WERI-Rb-1 (cell line): Measurements from ENCODE around the gene ADAMTS4.

ENCODE experiments used
- DNase-seq: peaks from one replicate; pipeline ENCODE4 v3.0.0-alpha.2; 2020
- H3K27ac ChIP-seq: fragments of 250-450 bp; sonication (Bioruptor Pico); 2 replicates; pipeline ENCODE4 v1.5.1; 2020; ENCODE audit warnings: mild to moderate bottlenecking, moderate library complexity
- H3K27me3 ChIP-seq: fragments of 250-450 bp; sonication (Bioruptor Pico); 2 replicates; pipeline ENCODE4 v1.5.1; 2021; ENCODE audit warnings: mild to moderate bottlenecking, low read depth, moderate library complexity; ENCODE audit not compliant: insufficient read depth, severe bottlenecking
- H3K36me3 ChIP-seq: fragments of 250-450 bp; sonication (Bioruptor Pico); 2 replicates; pipeline ENCODE4 v1.5.1; 2020; ENCODE audit warnings: mild to moderate bottlenecking, moderate library complexity
- H3K4me3 ChIP-seq: 2 replicates; pipeline ENCODE4 v1.5.1; 2011; ENCODE audit warnings: low read depth, mild to moderate bottlenecking, control low read depth, low read length
- H3K9me3 ChIP-seq: fragments of 250-450 bp; sonication (Bioruptor Pico); 2 replicates; pipeline ENCODE4 v1.5.1; 2021; ENCODE audit warnings: mild to moderate bottlenecking, moderate library complexity; ENCODE audit not compliant: severe bottlenecking
- TF ChIP-seq, protein P1 (sequence below): IDR thresholded peaks from 2 replicates; pipeline ENCODE4 v1.5.1; 2011; ENCODE audit warnings: low read depth, mild to moderate bottlenecking, control low read depth, inconsistent platforms, low read length

ADAMTS4 gene

DNA sequence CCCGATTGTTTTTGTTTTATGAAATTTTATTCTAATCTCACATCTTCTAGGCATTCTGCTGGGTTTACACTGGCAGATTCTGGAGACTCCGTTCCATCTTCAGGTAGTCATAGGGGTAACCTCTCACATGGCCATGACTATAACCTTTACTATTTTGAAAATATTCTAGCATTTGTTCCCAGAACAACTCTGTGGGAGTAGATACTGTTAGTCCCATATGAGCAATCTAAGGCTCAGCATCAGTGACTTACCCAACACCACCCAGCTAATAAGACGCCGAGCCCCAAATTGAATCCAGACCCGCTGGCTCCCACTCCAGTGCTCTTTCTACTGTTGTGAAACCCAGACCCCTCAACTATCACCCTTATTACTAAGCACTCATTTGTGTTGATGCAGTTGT lies 9.8 kb downstream of the ADAMTS4 start:
- no peaks in the 10 kb centered on the region for H3K27me3 ChIP-seq
- TF ChIP-seq, protein P1, sequence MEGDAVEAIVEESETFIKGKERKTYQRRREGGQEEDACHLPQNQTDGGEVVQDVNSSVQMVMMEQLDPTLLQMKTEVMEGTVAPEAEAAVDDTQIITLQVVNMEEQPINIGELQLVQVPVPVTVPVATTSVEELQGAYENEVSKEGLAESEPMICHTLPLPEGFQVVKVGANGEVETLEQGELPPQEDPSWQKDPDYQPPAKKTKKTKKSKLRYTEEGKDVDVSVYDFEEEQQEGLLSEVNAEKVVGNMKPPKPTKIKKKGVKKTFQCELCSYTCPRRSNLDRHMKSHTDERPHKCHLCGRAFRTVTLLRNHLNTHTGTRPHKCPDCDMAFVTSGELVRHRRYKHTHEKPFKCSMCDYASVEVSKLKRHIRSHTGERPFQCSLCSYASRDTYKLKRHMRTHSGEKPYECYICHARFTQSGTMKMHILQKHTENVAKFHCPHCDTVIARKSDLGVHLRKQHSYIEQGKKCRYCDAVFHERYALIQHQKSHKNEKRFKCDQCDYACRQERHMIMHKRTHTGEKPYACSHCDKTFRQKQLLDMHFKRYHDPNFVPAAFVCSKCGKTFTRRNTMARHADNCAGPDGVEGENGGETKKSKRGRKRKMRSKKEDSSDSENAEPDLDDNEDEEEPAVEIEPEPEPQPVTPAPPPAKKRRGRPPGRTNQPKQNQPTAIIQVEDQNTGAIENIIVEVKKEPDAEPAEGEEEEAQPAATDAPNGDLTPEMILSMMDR: no peak
- no peak overlapping the region for H3K27ac ChIP-seq
- no peaks in the 10 kb centered on the region for H3K9me3 ChIP-seq
- no peak for DNase-seq
- peaks cover 26% of the 10 kb centered on the region for H3K36me3 ChIP-seq
- no peak overlapping the region for H3K4me3 ChIP-seq

DNA sequence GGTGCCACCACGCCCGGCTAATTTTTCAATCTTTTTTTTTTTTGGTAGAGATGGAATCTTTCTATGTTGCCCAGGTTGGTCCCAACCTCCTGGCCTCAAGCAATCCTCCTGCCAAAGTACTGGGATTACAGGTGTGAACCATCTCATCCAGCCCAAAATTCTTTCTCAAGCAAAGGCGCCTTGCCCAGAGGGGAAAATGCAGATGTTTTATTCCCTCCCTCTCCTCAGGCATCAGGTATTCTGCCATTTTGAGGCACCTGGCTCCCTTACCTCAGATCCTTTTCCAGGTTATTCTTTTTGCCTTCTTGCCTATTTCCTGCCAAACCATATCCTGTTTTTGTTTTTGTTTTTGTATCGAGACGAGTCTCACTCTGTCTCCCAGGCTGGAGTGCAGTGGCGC lies 10.5 kb downstream of the ADAMTS4 start:
- H3K27ac ChIP-seq: no peak overlapping the region
- TF ChIP-seq, protein P1: no peak
- H3K36me3 ChIP-seq: peaks cover 24% of the 10 kb centered on the region
- no peak for DNase-seq
- H3K27me3 ChIP-seq: no peaks in the 10 kb centered on the region
- H3K9me3 ChIP-seq: no peaks in the 10 kb centered on the region
- H3K4me3 ChIP-seq: no peak overlapping the region

DNA sequence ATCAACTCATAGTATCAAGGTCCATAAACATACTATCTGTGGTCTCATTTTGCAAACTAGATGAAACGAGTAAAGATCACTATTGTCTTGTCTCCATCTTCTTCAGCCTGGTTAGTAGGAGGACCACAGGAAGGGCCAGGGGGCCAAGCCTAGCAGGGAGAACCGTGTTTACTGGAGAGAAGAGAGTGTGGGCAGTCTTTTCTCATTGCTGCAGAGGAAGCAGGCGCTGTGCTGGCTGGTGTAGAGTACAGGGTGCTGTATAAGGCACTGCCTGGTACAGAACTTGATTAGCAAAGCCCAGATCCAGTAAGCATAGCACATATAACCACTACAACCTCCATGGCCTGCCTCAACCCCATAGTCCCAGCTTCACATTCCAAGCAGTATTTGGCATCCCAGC lies 11.5 kb downstream of the ADAMTS4 start:
- H3K36me3 ChIP-seq: peaks cover 16% of the 10 kb centered on the region
- no peaks in the 10 kb centered on the region for H3K27me3 ChIP-seq
- no peak overlapping the region for H3K27ac ChIP-seq
- no peak for DNase-seq
- H3K4me3 ChIP-seq: no peak overlapping the region
- H3K9me3 ChIP-seq: no peaks in the 10 kb centered on the region
- TF ChIP-seq, protein P1: no peak

DNA sequence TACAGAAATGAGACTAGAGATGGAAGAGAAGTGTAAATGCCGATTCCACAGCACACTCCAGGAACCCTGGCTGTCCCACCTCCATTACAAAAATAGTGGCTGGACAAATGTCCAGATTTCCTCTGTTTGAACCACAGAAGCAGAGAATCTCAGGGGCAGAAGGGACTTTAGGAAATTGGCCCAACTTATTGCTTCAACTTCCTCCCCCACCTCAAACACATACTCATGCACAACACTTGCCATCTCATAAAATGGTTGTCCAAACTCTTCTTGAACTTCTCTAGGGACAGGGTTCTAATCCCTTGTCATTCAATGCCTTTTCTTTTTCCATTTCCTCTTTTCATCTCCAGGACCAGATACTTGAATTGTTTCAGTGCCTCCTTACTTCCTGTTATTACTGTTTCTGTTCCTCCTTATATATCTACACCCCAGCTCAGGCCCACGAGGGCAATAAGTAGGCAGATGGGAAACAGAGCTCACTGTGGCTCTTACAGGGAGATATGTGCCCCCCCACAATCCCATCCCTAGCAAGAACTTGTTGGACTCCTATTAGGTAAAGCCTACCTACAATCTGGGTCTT lies 13.0 kb downstream of the ADAMTS4 start:
- no peaks in the 10 kb centered on the region for H3K27me3 ChIP-seq
- TF ChIP-seq, protein P1: no peak
- no peaks in the 10 kb centered on the region for H3K9me3 ChIP-seq
- DNase-seq: no peak
- H3K4me3 ChIP-seq: no peak overlapping the region
- H3K36me3 ChIP-seq: peaks cover under 1% of the 10 kb centered on the region; the same call in 1 of the 2 replicates
- H3K27ac ChIP-seq: no peak overlapping the region; the same call in 1 of the 2 replicates

DNA sequence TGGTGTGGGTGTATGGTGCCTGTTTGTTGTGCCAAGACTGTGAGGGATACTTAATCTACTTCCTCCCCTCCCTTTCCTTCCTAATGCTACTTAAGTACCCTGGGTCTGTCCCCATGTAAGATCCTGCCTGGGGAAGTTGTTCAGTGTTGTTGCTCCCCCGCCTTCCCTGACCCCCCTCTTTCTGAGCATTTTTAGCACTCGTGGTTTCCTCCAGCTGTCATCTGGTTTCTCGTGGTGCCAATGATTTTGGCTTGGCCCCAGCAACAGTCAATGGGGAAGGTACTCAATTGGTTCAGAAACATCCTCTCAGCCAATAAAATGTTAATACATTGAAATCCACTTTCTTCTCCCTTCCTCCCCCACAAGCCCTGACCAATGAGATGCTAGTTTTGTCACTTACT lies 13.6 kb downstream of the ADAMTS4 start:
- Histone ChIP-seq H3K9me3 (no peaks in the 10 kb centered on the region), H3K36me3 (no peaks in the 10 kb centered on the region), H3K4me3 (no peak overlapping the region), H3K27ac (no peak overlapping the region; the same call in 1 of the 2 replicates), H3K27me3 (no peaks in the 10 kb centered on the region)
- TF ChIP-seq, protein P1: no peak
- DNase-seq: peak; percentile 80

DNA sequence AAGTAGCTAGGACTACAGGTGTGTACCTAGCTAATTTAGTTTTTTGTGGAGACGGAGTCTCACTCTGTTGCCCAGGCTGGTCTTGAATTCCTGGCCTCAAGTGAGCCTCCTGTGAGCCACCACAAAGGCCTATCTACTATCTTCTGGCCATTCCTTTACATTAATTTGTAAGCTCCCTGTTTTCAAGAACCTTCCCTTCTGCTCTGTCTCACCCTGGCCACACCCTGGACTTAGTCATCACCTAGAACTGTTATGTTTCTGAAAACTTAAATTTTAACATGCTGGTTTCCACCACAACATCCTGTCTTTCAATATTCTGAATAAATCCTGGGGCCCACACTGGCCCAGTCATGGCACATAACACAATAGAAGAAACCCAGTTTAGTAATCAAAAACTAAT lies 16.6 kb downstream of the ADAMTS4 start:
- Histone ChIP-seq H3K36me3 (no peaks in the 10 kb centered on the region), H3K4me3 (no peak overlapping the region), H3K27me3 (no peaks in the 10 kb centered on the region), H3K9me3 (no peaks in the 10 kb centered on the region), H3K27ac (no peak overlapping the region)
- DNase-seq: no peak
- TF ChIP-seq, protein P1: no peak
